ENCODE measurements around the gene HOXA2. TPM values are rescaled to one million over a fixed set of nuclear protein-coding genes. Genes with fewer than 3 reads are reported as not detected.

HOXA2 gene
- polyA plus RNA-seq, 1 donor (not counting 4 experiments of a cell fraction or from before 2014, with no cell fraction given): 0.71 TPM

GRCh38 chr7:27051451-27051850 lies 51.0 kb downstream of the HOXA2 start:
- H3K36me3 ChIP-seq (ENCODE audit: control insufficient read depth in 2 of 2, extremely low read depth in 1 of 2, insufficient read depth in 2 of 2, low read length in 2 of 2): no peaks in the 10 kb centered on the region
- no peak for FAIRE-seq

More at GRCh38 chr7:27051451-27051850, 51.0 kb downstream of the HOXA2 start:
- DNase-seq (ENCODE audit: low read depth, low spot score): no peak
- Histone ChIP-seq H3K79me2 (ENCODE audit: control insufficient read depth, insufficient read depth, low read length) (no peaks in the 10 kb centered on the region), H3K4me2 (ENCODE audit: control insufficient read depth, extremely low read depth, insufficient read depth, low read depth, low read length) (no peak overlapping the region), H3K4me1 (ENCODE audit: control insufficient read depth, extremely low read depth, insufficient read depth, low read length) (peaks cover 9% of the 10 kb centered on the region), H3K27ac (ENCODE audit: control insufficient read depth, insufficient read depth, low read length) (no peak overlapping the region), H3K9ac (ENCODE audit: control insufficient read depth, extremely low read depth, insufficient read depth, low read length) (no peak overlapping the region), H2AFZ (ENCODE audit: control insufficient read depth, low read length) (no peak overlapping the region), H3K9me1 (ENCODE audit: control insufficient read depth, extremely low read depth, insufficient read depth, low read length) (no peaks in the 10 kb centered on the region), H4K20me1 (ENCODE audit: control insufficient read depth, extremely low read depth, insufficient read depth, low read length) (no peaks in the 10 kb centered on the region), H3K9me3 (ENCODE audit: control insufficient read depth, low read depth, low read length) (no peaks in the 10 kb centered on the region), H3K4me3 (ENCODE audit: control insufficient read depth in 2 of 3, extremely low read depth in 1 of 3, insufficient read depth in 2 of 3, low read depth in 1 of 3, low read length in 3 of 3) (no peak overlapping the region), H3K27me3 (ENCODE audit: control insufficient read depth, extremely low read depth, insufficient read depth, low read length) (no peaks in the 10 kb centered on the region)
- no peak for TF ChIP-seq CTCF (optimal IDR thresholded peaks at IDR 0.05 in 1 of 3, IDR thresholded peaks at IDR 0.05 in 1 of 3, conservative IDR thresholded peaks at IDR 0.05 in 1 of 3; ENCODE audit: extremely low read depth in 1 of 3, insufficient read depth in 2 of 3, low read length in 3 of 3)
- no peak for TF ChIP-seq EZH2 (IDR thresholded peaks at IDR 0.05; ENCODE audit: low read length)
- dilution Hi-C loops (cut with MboI; ENCODE audit: extremely low pct_ligation_motif_present, low sequenced_read_pairs): no loop called here

Small RNAs within 50 kb of the gene (small RNA-seq; reads per million reads assigned to genes)
- gene AC004080.5 (ENCODE audit: insufficient read length in 3 of 3, low read depth in 3 of 3, low replicate concordance in 1 of 3): 0 reads per million in 3 experiments
- 0 reads per million in 3 experiments for gene RF01977 (ENCODE audit: insufficient read length in 3 of 3, low read depth in 3 of 3, low replicate concordance in 1 of 3)

Other genes starting within 250 kb of the HOXA2 start
- 8.6 to 15.0 TPM (median 11.1 TPM) in 3 replicates for gene SKAP2, start 238.1 kb downstream of the HOXA2 start, polyA plus RNA-seq
- 5.2 to 12.5 TPM (median 11.9 TPM) in 3 replicates for gene HOXA1, start 6.7 kb downstream of the HOXA2 start, polyA plus RNA-seq
- gene HOXA4, start 28.1 kb upstream of the HOXA2 start, polyA plus RNA-seq: 0.40 to 1.8 TPM (median 1.5 TPM) in 3 replicates
- 3.3 to 7.1 TPM (median 4.5 TPM) in 3 replicates for gene HOXA5, start 41.0 kb upstream of the HOXA2 start, polyA plus RNA-seq
- gene HOXA6, start 45.1 kb upstream of the HOXA2 start, polyA plus RNA-seq: 0.52 to 0.72 TPM (median 0.54 TPM) in 3 replicates
- 0.17 to 0.84 TPM (median 0.58 TPM) in 3 replicates for gene HOXA3, start 49.9 kb upstream of the HOXA2 start, polyA plus RNA-seq
- 3.8 to 13.5 TPM (median 8.1 TPM) in 3 replicates for gene HOXA7, start 54.0 kb upstream of the HOXA2 start, polyA plus RNA-seq
- gene HOXA9, start 62.9 kb upstream of the HOXA2 start, polyA plus RNA-seq: 9.0 to 40.5 TPM (median 28.1 TPM) in 3 replicates
- gene HOXA10, start 71.6 kb upstream of the HOXA2 start, polyA plus RNA-seq: 1.6 to 4.5 TPM (median 2.4 TPM) in 3 replicates
- 0.07 to 0.18 TPM (median 0.14 TPM) in 3 replicates for gene HOXA11, start 82.5 kb upstream of the HOXA2 start, polyA plus RNA-seq
- gene HOXA13, start 97.4 kb upstream of the HOXA2 start, polyA plus RNA-seq: not detected in 3 replicates
- gene EVX1, start 140.1 kb upstream of the HOXA2 start, polyA plus RNA-seq: not detected in 3 replicates

Measured in keratinocyte (primary cell).